H1 (cell line): ENCODE data around the gene AP3S1. TPM values are rescaled to one million over a fixed set of nuclear protein-coding genes. Genes with fewer than 3 reads are reported as not detected.

Experiments
- ASH2L ChIP-seq: fragments of 200-600, 300-600 bp; sonication (generic); IDR thresholded peaks from one replicate; pipeline ENCODE4 v1.7.1; 2017; ENCODE audit warnings: low read length
- BACH1 ChIP-seq: IDR thresholded peaks from 2 replicates; pipeline ENCODE4 v1.6.1; 2012; ENCODE audit warnings: low read length, improper control_type of control experiment
- CHD1 ChIP-seq: IDR thresholded peaks from 2 replicates; pipeline ENCODE4 v1.6.1; 2012; ENCODE audit warnings: low read depth, low read length, improper control_type of control experiment
- E2F6 ChIP-seq: IDR thresholded peaks from 2 replicates; pipeline ENCODE4 v1.6.1; 2012; ENCODE audit warnings: inconsistent platforms
- RBBP5 ChIP-seq: IDR thresholded peaks from 2 replicates; pipeline ENCODE4 v1.7.1; 2012; ENCODE audit warnings: low read depth, mild to moderate bottlenecking, inconsistent platforms, low read length, moderate library complexity, borderline replicate concordance
- YY1 ChIP-seq: IDR thresholded peaks from 2 replicates; pipeline ENCODE4 v1.6.1; 2011; ENCODE audit warnings: low read depth, mild to moderate bottlenecking, low read length
- polyA plus RNA-seq, 7 experiments: library from polyadenylated mRNA; depleted of rRNA in 3 of 7; stranded (reverse) in 5 of 7; unstranded in 2 of 7; fragments of >200 nt in 5 of 7; fragments of 200-250 nt in 2 of 7; gene quantifications; 1 replicate in 5 of 7; 2 replicates in 1 of 7; 4 replicates in 1 of 7; pipeline versions ENCODE4 v1.2.1 to v1.2.3, GENCODE V29; 2011 to 2013; ENCODE audit warnings: missing spikeins in 2 of 7, mixed read lengths in 2 of 7
- total RNA-seq: library from RNA; stranded (reverse); fragmentation: NEBNext Ultra II Directional; extraction: Animal tissue kit (Norgen Biotek cat#: 25700); gene quantifications from 2 replicates; pipeline ENCODE4 v1.2.1, GENCODE V29; 2021
- TF ChIP-seq, protein P1 (sequence below): IDR thresholded peaks from 2 replicates; pipeline ENCODE4 v1.6.1; 2012; ENCODE audit warnings: inconsistent platforms

The AP3S1 gene
- total and polyA plus RNA-seq, 2 of the 8 experiments (the other 6 are each of a cell fraction or from before 2014, with no cell fraction given): 26.6 to 72.7 TPM

GRCh38 chr5:115842089-115842935, 577 bp downstream of the AP3S1 start (continued):
- TF ChIP-seq YY1 (no peak), ASH2L (peak; percentile 33), E2F6 (peak; percentile 46; the same call in 1 of the 2 replicates), BACH1 (peak; percentile 6; the same call in 1 of the 2 replicates), RBBP5 (peak; percentile 96), CHD1 (no peak)
- TF ChIP-seq, protein P1, sequence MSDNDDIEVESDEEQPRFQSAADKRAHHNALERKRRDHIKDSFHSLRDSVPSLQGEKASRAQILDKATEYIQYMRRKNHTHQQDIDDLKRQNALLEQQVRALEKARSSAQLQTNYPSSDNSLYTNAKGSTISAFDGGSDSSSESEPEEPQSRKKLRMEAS: peak; percentile 32; the same call in 1 of the 2 replicates
